Measurements from ENCODE around the gene SNX9. TPM values are rescaled to one million over a fixed set of nuclear protein-coding genes. Genes with fewer than 3 reads are reported as not detected.

The SNX9 gene
- total RNA-seq, 1 experiment from 2014 or later, result 31.3 TPM

- no peak overlapping the region for H4K91ac ChIP-seq (ENCODE audit: insufficient read length, low read depth, low read length)
- no peak overlapping the region for H2BK12ac ChIP-seq (ENCODE audit: insufficient read length, low read depth, low read length)
- H3K56ac ChIP-seq (ENCODE audit: insufficient read length, low read depth, low read length), result no peak overlapping the region
- Mint-ChIP-seq H3K36me3 (ENCODE audit: insufficient read depth in 1 of 3, low read depth in 3 of 3) (peaks cover 5 to 7% (median 6%) of the 10 kb centered on the region in 3 experiments; a peak in 5 of 7 replicates), H3K9me3 (no peaks in the 10 kb centered on the region), H3K4me3 (no peak overlapping the region), H3K4me1 (peaks cover 52 to 65% of the 10 kb centered on the region in 2 experiments), H3K27me3 (ENCODE audit: low read depth) (no peaks in the 10 kb centered on the region), H3K27ac (peak overlapping the region in 2 of 3 experiments; percentile 50 to 69; a peak in 3 of 7 replicates)
- H3K79me1 ChIP-seq (ENCODE audit: insufficient read depth, low read depth, low read length, poor library complexity, severe bottlenecking), result no peaks in the 10 kb centered on the region
- H4K5ac ChIP-seq (ENCODE audit: insufficient read length, low read depth, low read length), result no peak overlapping the region
- DNase-seq, result no peak
- no peaks in the 10 kb centered on the region for H3K23me2 ChIP-seq (ENCODE audit: insufficient read length, low read depth, low read length, poor library complexity, severe bottlenecking)
- H2AFZ ChIP-seq (ENCODE audit: low read length), result no peak overlapping the region
- H2BK20ac ChIP-seq (ENCODE audit: low read depth, low read length, poor library complexity, severe bottlenecking), result no peak overlapping the region
- no peak overlapping the region for H2BK5ac ChIP-seq (ENCODE audit: insufficient read length, low read length)
- TF ChIP-seq CTCF (conservative IDR thresholded peaks at IDR 0.05), result no peak
- no peaks in the 10 kb centered on the region for H4K20me1 ChIP-seq (ENCODE audit: control insufficient read depth, insufficient read depth, insufficient read length)
- H3K4ac ChIP-seq (ENCODE audit: low read depth, low read length), result no peak overlapping the region
- H3K27me3 ChIP-seq (ENCODE audit: insufficient read depth, low read length), result no peaks in the 10 kb centered on the region
- H3K79me2 ChIP-seq (ENCODE audit: insufficient read depth, low read length), result peaks cover 37% of the 10 kb centered on the region
- no peak overlapping the region for H2BK15ac ChIP-seq (ENCODE audit: low read depth, low read length)
- H2BK120ac ChIP-seq (ENCODE audit: low read depth, low read length, poor library complexity, severe bottlenecking), result no peak overlapping the region
- no peak overlapping the region for H3K23ac ChIP-seq (ENCODE audit: insufficient read length, low read depth, low read length)
- H3T11ph ChIP-seq (ENCODE audit: low read length), result no peak overlapping the region
- H3K4me2 ChIP-seq (ENCODE audit: insufficient read depth, insufficient read length, low read length), result no peak overlapping the region
- no peak overlapping the region for H3K9ac ChIP-seq (ENCODE audit: extremely low read depth, insufficient read length, low read length)
- no peak overlapping the region for H2AK5ac ChIP-seq (ENCODE audit: insufficient read length, low read length)
- H3K14ac ChIP-seq (ENCODE audit: insufficient read depth, low read length), result no peak overlapping the region
- no peaks in the 10 kb centered on the region for H3K9me3 ChIP-seq (ENCODE audit: control insufficient read depth, low read depth, low read length)
- no peak overlapping the region for H3K18ac ChIP-seq (ENCODE audit: insufficient read length, low read depth, low read length)
- no peak overlapping the region for H3K27ac ChIP-seq (ENCODE audit: insufficient read length, low read depth, low read length)
- peaks cover 9% of the 10 kb centered on the region; the same call in 1 of the 2 replicates for H3K4me1 ChIP-seq (ENCODE audit: insufficient read depth, low read length)
- no peak overlapping the region for H4K8ac ChIP-seq (replicated peaks; ENCODE audit: insufficient read length, low read depth, low read length)
- WGBS (ENCODE audit: extremely low coverage, insufficient read length, low lambda C conversion rate), result no CpG with 5 or more reads among the region's 2 CpGs
These were observed 17.2 kb downstream of the SNX9 start for GRCh38 chr6:157840261-157840660.

All from H9 (cell line).